Stimulated activated CD4-positive, alpha-beta T cell treated with anti-CD3 and anti-CD28 coated beads, Interleukin-15, amount 100 ng/mL, for 24 hours (primary cell): Measurements from ENCODE around the gene FGF22.

ENCODE experiments used
- DNase-seq: peaks from one replicate; pipeline ENCODE4 v3.0.0-alpha.2; 2020

The FGF22 gene

DNA sequence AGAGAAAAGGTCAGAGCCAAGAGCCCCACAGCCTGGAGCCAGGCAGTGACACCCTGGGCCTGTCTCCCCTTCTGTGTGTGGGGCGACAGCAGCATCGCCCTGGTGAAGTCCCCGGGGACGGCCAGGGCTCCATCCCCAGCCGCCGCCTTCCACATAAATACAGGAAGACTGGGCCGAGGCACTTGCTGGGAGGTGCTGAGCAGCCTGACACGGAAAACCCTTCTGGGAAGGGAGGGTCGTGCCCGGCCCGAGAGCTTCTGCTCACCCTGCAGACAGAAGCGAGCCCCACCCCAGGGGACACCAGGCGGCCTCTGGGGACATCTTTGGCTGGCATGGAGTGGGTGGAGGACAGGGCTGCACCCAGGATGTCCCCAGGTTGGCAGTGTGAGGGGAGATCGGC is 5.1 kb downstream of the FGF22 start:
- DNase-seq = no peak

DNA sequence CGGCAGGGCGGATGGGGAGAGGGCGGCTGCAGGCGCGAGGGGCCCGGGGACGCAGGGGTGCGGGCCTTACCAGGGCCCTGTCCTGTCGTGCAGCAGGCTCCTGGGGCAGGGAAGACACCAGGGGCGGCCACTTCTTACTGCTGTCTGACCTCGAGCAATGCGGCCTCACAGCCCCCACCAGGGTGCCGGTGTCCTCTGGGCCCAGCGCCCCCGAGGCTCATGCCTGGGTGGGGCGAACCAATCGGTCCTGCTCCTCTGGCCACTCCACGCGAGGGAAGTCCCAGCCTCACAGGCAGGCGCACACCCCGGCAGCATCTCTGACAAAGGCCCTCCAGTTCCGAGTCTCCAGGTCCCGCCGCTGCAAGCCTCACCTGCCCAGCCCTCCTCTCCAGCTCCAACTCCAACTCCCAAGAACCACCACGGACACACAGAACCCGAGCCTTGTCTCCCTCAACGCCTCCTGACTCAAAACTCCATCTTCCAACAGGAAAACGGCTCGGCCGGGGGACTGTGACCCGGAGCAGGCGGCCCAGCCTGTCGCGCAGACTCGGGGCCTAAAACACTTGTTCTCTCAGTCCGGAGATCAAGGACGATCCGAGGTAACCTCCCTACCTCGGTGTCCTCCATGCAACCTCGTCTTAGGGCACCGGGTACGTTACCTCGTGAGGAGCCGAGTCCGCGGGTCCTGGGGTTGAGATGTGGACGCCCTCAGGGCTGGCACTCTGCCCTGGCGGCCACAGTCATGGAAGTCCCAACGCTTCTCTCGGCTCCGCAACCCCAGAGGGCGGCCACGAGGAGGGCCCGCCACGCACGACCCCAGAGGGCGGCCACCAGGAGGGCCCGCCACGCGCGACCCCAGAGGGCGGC is 6.5 kb downstream of the FGF22 start:
- DNase-seq = no peak

DNA sequence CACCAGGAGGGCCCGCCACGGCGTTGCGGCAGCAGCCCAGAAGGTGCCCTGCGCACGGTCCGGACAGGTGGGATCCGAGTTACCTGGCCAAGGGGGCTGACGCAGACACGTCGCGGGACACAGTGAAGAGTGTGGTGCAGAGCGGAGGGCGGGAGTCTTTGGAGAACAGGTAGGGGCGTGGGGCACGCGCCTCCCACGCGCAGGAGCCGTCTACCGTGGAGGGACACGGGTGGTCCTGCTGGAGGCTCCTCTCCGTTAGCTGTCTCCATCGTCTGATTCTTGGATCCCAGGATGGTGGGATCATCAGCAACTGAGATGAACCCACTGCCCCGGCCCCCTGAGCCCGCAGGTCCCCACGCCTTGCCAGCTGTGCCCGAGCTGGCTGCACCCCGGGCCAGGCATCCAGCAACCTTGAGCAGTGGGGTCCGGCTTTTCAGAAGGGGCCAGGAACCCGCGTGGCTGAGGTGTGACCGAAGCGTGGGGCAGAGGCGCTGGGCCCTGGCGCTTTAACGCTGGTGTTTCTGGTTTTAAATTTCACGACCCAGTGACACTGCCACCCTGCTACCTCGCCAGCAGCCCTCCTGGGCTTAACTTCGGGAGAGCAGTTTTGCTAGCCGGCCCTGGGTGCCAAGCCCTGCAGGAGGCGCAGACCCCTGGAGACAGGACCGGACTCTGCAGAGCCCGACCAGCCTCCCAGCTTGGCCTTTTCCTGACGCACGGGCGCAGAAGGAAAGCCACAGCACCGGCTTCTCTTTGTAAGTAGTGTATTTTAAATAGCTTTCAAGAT is 7.3 kb downstream of the FGF22 start:
- DNase-seq = no peak

DNA sequence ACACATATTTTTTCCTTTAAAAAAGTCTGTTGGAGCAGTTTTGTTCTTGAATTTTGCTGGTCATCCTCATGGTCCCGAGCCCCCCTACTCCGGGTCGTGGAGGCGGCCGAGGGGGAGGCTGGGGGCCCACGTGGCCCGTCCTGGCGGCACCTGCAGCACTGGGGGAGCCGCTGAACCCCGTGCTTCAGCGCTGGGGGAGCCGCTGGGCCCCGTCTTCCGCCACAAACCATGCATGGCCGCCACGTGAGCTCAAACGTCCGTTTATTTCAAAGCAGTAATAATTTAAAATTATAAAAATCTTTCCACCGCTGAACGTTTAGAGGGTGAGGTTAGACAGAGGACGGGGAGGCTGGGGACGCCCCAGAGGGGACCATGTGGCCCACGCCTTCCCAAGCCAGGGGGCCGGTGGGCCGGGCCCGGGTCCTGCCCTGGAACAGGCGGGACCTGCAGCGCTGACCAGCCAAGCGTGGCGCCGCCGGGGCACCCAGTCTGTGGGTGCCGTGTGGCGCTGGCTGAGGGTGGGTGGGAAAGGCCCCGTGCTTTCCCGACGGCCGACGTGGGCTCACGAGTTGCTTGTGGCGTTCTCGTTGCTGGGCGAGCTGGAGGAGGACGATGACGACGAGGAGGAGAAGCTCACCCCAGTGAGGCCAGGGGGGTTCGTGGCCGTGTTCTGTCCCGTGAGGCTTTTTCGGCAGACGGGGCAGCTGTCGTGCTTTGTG is 8.0 kb downstream of the FGF22 start:
- no peak for DNase-seq

GRCh38 chr19:648305-648704 is 8.6 kb downstream of the FGF22 start:
- DNase-seq = no peak

GRCh38 chr19:648904-649801 is 9.5 kb downstream of the FGF22 start:
- DNase-seq = no peak

DNA sequence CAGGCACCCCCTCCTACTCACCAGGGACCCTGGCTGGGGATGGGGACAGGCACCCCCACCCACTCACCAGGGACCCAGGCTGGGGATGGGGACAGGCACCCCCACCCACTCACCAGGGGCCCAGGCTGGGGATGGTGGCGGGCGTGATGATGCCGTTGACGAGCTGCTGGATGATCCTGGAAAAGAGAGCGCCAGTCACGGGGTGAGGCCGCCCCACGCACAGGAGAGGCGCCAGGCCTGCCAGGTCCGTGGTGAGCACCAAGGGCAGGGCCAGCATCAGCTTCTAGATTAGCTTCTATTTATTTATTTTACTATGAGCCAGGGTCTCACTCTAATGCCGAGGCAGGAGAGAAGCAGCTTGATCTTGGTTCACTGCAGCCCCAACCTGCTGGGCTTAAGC is 10.4 kb downstream of the FGF22 start:
- DNase-seq = no peak

DNA sequence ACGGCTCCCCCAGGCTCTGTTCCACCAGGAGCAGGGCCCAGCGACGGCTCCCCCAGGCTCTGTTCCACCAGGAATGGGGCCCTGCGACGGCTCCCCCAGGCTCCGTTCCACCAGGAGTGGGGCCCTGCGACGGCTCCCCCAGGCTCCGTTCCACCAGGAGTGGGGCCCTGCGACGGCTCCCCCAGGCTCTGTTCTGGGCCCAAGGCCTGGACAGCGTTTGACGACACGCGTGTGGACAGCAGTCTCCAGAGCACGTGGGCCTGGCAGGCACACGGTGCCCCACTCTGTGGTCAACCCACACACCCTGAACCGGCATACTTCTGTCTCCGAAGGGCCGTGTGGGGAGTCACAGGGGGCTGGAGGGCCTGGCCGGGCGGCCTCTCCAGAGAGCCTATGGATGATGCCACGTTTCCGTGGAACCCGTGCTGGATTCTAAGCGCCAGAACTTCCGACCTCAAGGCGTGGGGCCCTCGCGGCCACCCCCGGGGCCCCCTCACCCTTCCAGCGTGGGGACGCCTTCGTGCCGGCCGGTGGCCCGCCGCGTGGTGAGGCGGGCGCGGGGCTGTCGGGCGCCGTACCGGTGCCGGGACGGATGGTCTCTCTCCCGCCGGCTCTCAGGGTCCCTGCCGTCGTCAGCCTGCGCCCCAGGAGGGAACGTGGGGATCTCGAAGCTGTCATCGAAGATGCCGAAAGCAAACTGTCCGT is 11.6 kb downstream of the FGF22 start:
- DNase-seq = no peak

GRCh38 chr19:651991-652390 is 12.3 kb downstream of the FGF22 start:
- no peak for DNase-seq

DNA sequence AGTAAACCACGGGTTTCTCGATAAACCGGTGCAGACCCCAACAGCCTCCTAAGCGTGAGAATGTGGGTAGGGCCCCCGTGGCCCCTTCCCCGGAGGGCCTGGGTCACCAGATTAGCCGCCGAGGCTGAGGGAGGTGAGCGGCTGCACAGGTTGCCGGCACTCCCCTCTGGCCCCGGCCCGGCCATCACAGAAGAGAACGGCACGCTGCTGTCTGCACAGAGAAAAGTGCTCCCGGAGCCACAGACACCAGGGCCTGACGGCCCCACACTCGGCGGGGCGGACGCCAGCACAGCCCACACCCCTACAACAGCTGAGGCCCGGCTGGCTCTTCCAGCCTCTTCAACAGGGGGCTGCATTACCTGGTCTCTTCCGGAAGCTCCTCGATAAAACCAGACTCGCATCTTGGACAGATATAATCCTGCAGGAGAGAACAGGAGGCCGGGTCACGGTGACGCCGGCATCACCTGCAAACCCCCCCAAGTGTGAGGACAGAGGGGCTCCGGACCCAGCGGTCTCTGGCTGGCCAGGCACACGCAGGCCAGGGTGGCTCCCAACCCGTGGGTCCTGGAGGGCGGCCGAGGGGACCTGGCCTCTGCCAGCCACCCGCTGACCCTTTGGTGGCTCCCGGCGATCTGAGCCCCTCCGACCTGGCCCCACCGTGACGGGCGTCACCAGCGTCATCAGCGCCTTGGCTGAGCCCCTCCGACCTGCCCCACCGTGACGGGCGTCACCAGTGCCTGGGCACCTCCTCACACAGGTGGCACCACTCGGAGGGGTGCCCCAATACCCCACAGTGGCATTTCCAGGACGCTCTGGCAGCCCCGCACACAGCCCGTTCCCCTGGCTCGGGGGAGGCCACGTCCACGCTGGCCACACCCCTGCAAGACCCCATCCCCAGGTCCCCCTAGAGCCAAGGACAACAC is 13.0 kb downstream of the FGF22 start:
- no peak for DNase-seq

DNA sequence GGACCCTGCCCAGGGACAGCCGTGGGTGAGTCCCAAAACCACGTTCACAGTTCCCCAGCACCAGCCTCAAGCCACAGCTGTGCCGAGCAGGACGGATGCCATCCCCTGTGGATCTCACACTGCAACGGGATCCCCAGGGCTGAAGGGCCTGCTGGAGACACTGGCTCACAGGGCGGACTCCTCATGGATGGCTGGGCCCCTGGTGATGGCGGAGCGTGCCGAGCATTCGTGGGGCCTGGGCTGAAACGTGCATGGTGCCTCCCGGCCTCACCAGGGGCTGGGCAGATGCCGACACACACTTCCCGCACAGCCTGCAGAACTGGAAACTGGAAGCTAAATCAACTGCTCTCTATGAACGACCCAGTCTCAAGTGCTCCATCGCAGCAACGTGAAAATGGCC is 13.7 kb downstream of the FGF22 start:
- DNase-seq = no peak

DNA sequence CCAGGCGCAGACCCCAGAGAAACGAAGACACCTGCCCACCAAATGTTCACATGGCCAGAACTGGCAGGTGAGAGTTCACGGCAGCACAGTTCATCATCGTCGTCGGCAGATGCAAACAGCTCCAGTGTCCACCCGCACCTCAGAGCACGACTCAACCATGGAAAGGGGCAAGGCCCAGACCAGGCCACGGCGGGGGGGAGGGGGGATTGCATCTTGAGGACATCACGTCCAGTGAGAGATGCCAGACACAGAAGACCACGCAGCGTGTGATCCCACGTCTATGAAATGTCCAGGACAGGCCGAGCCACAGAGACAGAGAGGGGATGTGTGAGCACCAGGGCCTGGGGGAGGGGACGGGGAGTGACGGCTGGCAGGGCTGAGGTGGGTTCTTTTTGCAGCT is 16.0 kb downstream of the FGF22 start:
- DNase-seq = no peak

- no peak for DNase-seq
Observed at GRCh38 chr19:656751-657559, 17.3 kb downstream of the FGF22 start.

- no peak for DNase-seq
Observed at GRCh38 chr19:657611-658010, 17.9 kb downstream of the FGF22 start.

DNA sequence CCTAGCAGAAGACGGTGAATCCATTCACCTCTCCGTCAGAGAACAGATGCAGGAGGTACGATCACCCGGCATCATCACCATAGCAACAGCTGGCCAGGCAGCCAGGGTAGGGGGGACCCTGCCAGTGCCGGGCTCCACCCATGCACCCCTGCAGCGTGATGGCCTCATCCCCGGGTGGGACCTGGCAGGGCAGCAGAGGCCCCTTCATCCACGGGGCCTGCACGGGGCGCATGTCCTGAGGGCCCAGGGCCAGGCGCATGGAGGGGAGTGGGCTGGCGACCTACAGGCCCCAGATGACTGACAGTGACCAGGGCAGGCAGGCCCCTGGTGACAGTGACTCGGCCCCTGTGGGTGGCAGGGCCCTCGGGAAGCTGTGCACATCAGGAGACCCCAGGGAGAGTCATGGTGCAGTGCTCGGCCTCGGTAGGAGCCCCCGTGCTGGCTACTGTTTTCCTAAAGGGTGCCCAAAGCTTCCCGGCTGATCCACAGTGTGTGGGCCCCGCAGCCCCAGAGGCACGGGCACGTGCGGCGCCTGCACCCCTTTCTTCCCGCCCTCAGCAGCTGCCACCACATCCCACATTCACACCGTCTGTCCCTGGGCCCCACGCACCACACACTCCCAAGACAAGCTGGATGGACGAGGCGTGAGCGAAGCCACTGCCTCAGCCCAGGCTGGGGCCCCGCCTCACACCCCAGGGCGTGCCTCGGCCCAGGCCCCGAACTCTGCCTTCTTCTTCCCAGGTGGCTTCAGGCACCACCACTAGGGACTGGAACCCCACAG is 18.6 kb downstream of the FGF22 start:
- DNase-seq = no peak

GRCh38 chr19:658916-659839 is 19.5 kb downstream of the FGF22 start:
- DNase-seq = peak; percentile 38

DNA sequence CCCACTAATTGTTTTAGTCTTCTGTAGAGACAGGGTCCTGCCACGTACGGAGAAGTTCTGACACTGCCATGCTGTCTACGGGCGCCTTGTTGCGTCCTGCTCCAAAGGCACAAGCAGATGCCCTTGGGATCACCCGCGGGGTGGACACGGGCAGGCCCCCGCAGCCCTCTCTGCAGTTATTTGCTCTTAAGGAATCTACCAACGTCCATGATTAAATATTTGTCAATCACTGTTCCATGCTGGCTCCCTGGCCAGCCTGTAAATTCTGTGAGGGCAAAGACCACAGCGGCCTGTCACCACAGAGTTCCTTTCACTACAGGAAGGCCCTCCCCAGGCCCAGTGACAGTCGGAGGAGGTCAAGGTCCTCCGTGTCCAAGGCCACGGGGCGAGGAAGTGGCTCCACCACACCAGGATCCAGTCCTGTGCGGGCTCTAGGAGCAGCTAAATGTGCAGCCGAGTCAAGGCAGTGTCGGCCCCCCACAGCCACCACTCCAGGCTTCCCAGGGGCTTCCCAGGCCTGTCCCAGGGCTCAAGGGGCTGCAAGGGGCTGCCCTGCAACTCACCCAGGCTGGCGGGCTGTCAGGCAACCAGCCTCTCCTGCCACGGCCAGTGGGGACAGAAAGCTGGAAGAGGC is 21.2 kb downstream of the FGF22 start:
- no peak for DNase-seq
